ENCODE data around the gene MRAS. TPM values are rescaled to one million over a fixed set of nuclear protein-coding genes. Genes with fewer than 3 reads are reported as not detected.

The MRAS gene
- total RNA-seq, 1 donor from 2014 or later: 5.9 TPM

- Mint-ChIP-seq H3K4me1 (ENCODE audit: unreplicated experiment) (peaks cover 3% of the 10 kb centered on the region), H3K27ac (ENCODE audit: unreplicated experiment) (peak overlapping the region; percentile 49)
Observed at GRCh38 chr3:138361561-138361971, 13.2 kb downstream of the MRAS start.

GRCh38 chr3:138362538-138362937 is 14.2 kb downstream of the MRAS start:
- DNase-seq (ENCODE audit: low spot score): no peak
- Mint-ChIP-seq H3K27ac (ENCODE audit: unreplicated experiment) (no peak overlapping the region), H3K27me3 (ENCODE audit: unreplicated experiment) (peaks cover 2% of the 10 kb centered on the region), H3K36me3 (ENCODE audit: low read depth, unreplicated experiment) (no peaks in the 10 kb centered on the region), H3K4me3 (ENCODE audit: unreplicated experiment) (no peak overlapping the region), H3K4me1 (ENCODE audit: unreplicated experiment) (peaks cover 3% of the 10 kb centered on the region), H3K9me3 (ENCODE audit: unreplicated experiment) (no peaks in the 10 kb centered on the region)
- no peak for TF ChIP-seq CTCF (IDR thresholded peaks at IDR 0.05; ENCODE audit: unreplicated experiment)

More at GRCh38 chr3:138361561-138361971, 13.2 kb downstream of the MRAS start:
- TF ChIP-seq CTCF (IDR thresholded peaks at IDR 0.05; ENCODE audit: unreplicated experiment): no peak
- Mint-ChIP-seq H3K36me3 (ENCODE audit: low read depth, unreplicated experiment) (no peaks in the 10 kb centered on the region), H3K27me3 (ENCODE audit: unreplicated experiment) (peaks cover 2% of the 10 kb centered on the region), H3K4me3 (ENCODE audit: unreplicated experiment) (no peak overlapping the region), H3K9me3 (ENCODE audit: unreplicated experiment) (no peaks in the 10 kb centered on the region)
- no peak for DNase-seq (ENCODE audit: low spot score)

- H3K4me1 Mint-ChIP-seq (ENCODE audit: unreplicated experiment): peaks cover 3% of the 10 kb centered on the region
- no peak overlapping the region for H3K27ac Mint-ChIP-seq (ENCODE audit: unreplicated experiment)
- peaks cover 2% of the 10 kb centered on the region for H3K27me3 Mint-ChIP-seq (ENCODE audit: unreplicated experiment)
- TF ChIP-seq CTCF (IDR thresholded peaks at IDR 0.05; ENCODE audit: unreplicated experiment): no peak
- no peaks in the 10 kb centered on the region for H3K9me3 Mint-ChIP-seq (ENCODE audit: unreplicated experiment)
- no peak for DNase-seq (ENCODE audit: low spot score)
- H3K4me3 Mint-ChIP-seq (ENCODE audit: unreplicated experiment): no peak overlapping the region
- H3K36me3 Mint-ChIP-seq (ENCODE audit: low read depth, unreplicated experiment): no peaks in the 10 kb centered on the region
Observed at GRCh38 chr3:138363322-138363721, 14.9 kb downstream of the MRAS start.

GRCh38 chr3:138364356-138365252 is 16.2 kb downstream of the MRAS start:
- no peak overlapping the region for H3K27ac Mint-ChIP-seq (ENCODE audit: unreplicated experiment)
- H3K4me3 Mint-ChIP-seq (ENCODE audit: unreplicated experiment): no peak overlapping the region
- no peaks in the 10 kb centered on the region for H3K9me3 Mint-ChIP-seq (ENCODE audit: unreplicated experiment)
- peaks cover 2% of the 10 kb centered on the region for H3K27me3 Mint-ChIP-seq (ENCODE audit: unreplicated experiment)
- peaks cover 3% of the 10 kb centered on the region for H3K4me1 Mint-ChIP-seq (ENCODE audit: unreplicated experiment)
- no peaks in the 10 kb centered on the region for H3K36me3 Mint-ChIP-seq (ENCODE audit: low read depth, unreplicated experiment)
- TF ChIP-seq CTCF (IDR thresholded peaks at IDR 0.05; ENCODE audit: unreplicated experiment): no peak
- DNase-seq (ENCODE audit: low spot score): no peak

GRCh38 chr3:138365253-138365555 is 16.8 kb downstream of the MRAS start:
- Mint-ChIP-seq H3K9me3 (ENCODE audit: unreplicated experiment) (no peaks in the 10 kb centered on the region), H3K27me3 (ENCODE audit: unreplicated experiment) (peaks cover 2% of the 10 kb centered on the region), H3K27ac (ENCODE audit: unreplicated experiment) (no peak overlapping the region), H3K4me3 (ENCODE audit: unreplicated experiment) (no peak overlapping the region), H3K36me3 (ENCODE audit: low read depth, unreplicated experiment) (no peaks in the 10 kb centered on the region), H3K4me1 (ENCODE audit: unreplicated experiment) (peaks cover 3% of the 10 kb centered on the region)
- DNase-seq (ENCODE audit: low spot score): no peak
- no peak for TF ChIP-seq CTCF (IDR thresholded peaks at IDR 0.05; ENCODE audit: unreplicated experiment)

Measured in endothelial cell (in vitro differentiated cells).